ENCODE measurements around the gene PLAC8L1.

The PLAC8L1 gene

GRCh38 chr5:146048994-146049703 is 56.2 kb downstream of the PLAC8L1 start:
- H3K4me3 ChIP-seq (ENCODE audit: low read depth, low read length): no peak overlapping the region
- H3K27me3 ChIP-seq (ENCODE audit: insufficient read depth, low read length): no peaks in the 10 kb centered on the region
- no peak overlapping the region for H3K27ac ChIP-seq (ENCODE audit: low read depth, low read length)
- H3K36me3 ChIP-seq (ENCODE audit: insufficient read depth, low read length): no peaks in the 10 kb centered on the region
- no peaks in the 10 kb centered on the region for H3K79me2 ChIP-seq (ENCODE audit: control insufficient read depth, insufficient read depth, low read length, unreplicated experiment)
- no peaks in the 10 kb centered on the region for H3K4me1 ChIP-seq (ENCODE audit: control insufficient read depth, insufficient read depth, low read length, unreplicated experiment)
- H2AFZ ChIP-seq (ENCODE audit: low read length, unreplicated experiment): no peak overlapping the region

GRCh38 chr5:146047396-146047795 is 58.0 kb downstream of the PLAC8L1 start:
- Histone ChIP-seq H3K36me3 (ENCODE audit: insufficient read depth, low read length) (no peaks in the 10 kb centered on the region), H2AFZ (ENCODE audit: low read length, unreplicated experiment) (no peak overlapping the region), H3K4me1 (ENCODE audit: control insufficient read depth, insufficient read depth, low read length, unreplicated experiment) (peaks cover 9% of the 10 kb centered on the region), H3K79me2 (ENCODE audit: control insufficient read depth, insufficient read depth, low read length, unreplicated experiment) (no peaks in the 10 kb centered on the region), H3K4me3 (ENCODE audit: low read depth, low read length) (no peak overlapping the region), H3K27ac (ENCODE audit: low read depth, low read length) (no peak overlapping the region), H3K27me3 (ENCODE audit: insufficient read depth, low read length) (no peaks in the 10 kb centered on the region)

- Histone ChIP-seq H3K27me3 (ENCODE audit: insufficient read depth, low read length) (no peaks in the 10 kb centered on the region), H3K36me3 (ENCODE audit: insufficient read depth, low read length) (no peaks in the 10 kb centered on the region), H3K4me3 (ENCODE audit: low read depth, low read length) (no peak overlapping the region), H3K4me1 (ENCODE audit: control insufficient read depth, insufficient read depth, low read length, unreplicated experiment) (peaks cover 14% of the 10 kb centered on the region), H3K27ac (ENCODE audit: low read depth, low read length) (no peak overlapping the region), H2AFZ (ENCODE audit: low read length, unreplicated experiment) (no peak overlapping the region), H3K79me2 (ENCODE audit: control insufficient read depth, insufficient read depth, low read length, unreplicated experiment) (no peaks in the 10 kb centered on the region)
Observed at GRCh38 chr5:146043722-146044121, 61.7 kb downstream of the PLAC8L1 start.

GRCh38 chr5:146042628-146043279 is 62.6 kb downstream of the PLAC8L1 start:
- H3K4me3 ChIP-seq (ENCODE audit: low read depth, low read length): no peak overlapping the region
- H3K27me3 ChIP-seq (ENCODE audit: insufficient read depth, low read length): no peaks in the 10 kb centered on the region
- H3K4me1 ChIP-seq (ENCODE audit: control insufficient read depth, insufficient read depth, low read length, unreplicated experiment): peaks cover 14% of the 10 kb centered on the region
- no peak overlapping the region for H3K27ac ChIP-seq (ENCODE audit: low read depth, low read length)
- no peaks in the 10 kb centered on the region for H3K36me3 ChIP-seq (ENCODE audit: insufficient read depth, low read length)
- no peak overlapping the region for H2AFZ ChIP-seq (ENCODE audit: low read length, unreplicated experiment)
- no peaks in the 10 kb centered on the region for H3K79me2 ChIP-seq (ENCODE audit: control insufficient read depth, insufficient read depth, low read length, unreplicated experiment)

- no peak overlapping the region for H3K27ac ChIP-seq (ENCODE audit: low read depth, low read length)
- H3K36me3 ChIP-seq (ENCODE audit: insufficient read depth, low read length): no peaks in the 10 kb centered on the region
- H3K79me2 ChIP-seq (ENCODE audit: control insufficient read depth, insufficient read depth, low read length, unreplicated experiment): no peaks in the 10 kb centered on the region
- no peak overlapping the region for H2AFZ ChIP-seq (ENCODE audit: low read length, unreplicated experiment)
- no peak overlapping the region for H3K4me3 ChIP-seq (ENCODE audit: low read depth, low read length)
- H3K27me3 ChIP-seq (ENCODE audit: insufficient read depth, low read length): no peaks in the 10 kb centered on the region
- peaks cover 14% of the 10 kb centered on the region for H3K4me1 ChIP-seq (ENCODE audit: control insufficient read depth, insufficient read depth, low read length, unreplicated experiment)
Observed at GRCh38 chr5:146041180-146041789, 64.1 kb downstream of the PLAC8L1 start.

- Histone ChIP-seq H2AFZ (ENCODE audit: low read length, unreplicated experiment) (no peak overlapping the region), H3K79me2 (ENCODE audit: control insufficient read depth, insufficient read depth, low read length, unreplicated experiment) (no peaks in the 10 kb centered on the region), H3K36me3 (ENCODE audit: insufficient read depth, low read length) (no peaks in the 10 kb centered on the region), H3K4me1 (ENCODE audit: control insufficient read depth, insufficient read depth, low read length, unreplicated experiment) (peaks cover 14% of the 10 kb centered on the region), H3K27ac (ENCODE audit: low read depth, low read length) (no peak overlapping the region), H3K27me3 (ENCODE audit: insufficient read depth, low read length) (no peaks in the 10 kb centered on the region), H3K4me3 (ENCODE audit: low read depth, low read length) (no peak overlapping the region)
Observed at GRCh38 chr5:146040527-146040926, 64.8 kb downstream of the PLAC8L1 start.

GRCh38 chr5:146039420-146039819 is 66.0 kb downstream of the PLAC8L1 start:
- no peaks in the 10 kb centered on the region for H3K27me3 ChIP-seq (ENCODE audit: insufficient read depth, low read length)
- no peaks in the 10 kb centered on the region for H3K36me3 ChIP-seq (ENCODE audit: insufficient read depth, low read length)
- H3K27ac ChIP-seq (ENCODE audit: low read depth, low read length): no peak overlapping the region
- H3K4me1 ChIP-seq (ENCODE audit: control insufficient read depth, insufficient read depth, low read length, unreplicated experiment): peaks cover 14% of the 10 kb centered on the region
- H3K79me2 ChIP-seq (ENCODE audit: control insufficient read depth, insufficient read depth, low read length, unreplicated experiment): no peaks in the 10 kb centered on the region
- H3K4me3 ChIP-seq (ENCODE audit: low read depth, low read length): no peak overlapping the region
- no peak overlapping the region for H2AFZ ChIP-seq (ENCODE audit: low read length, unreplicated experiment)

GRCh38 chr5:146034605-146035004 is 70.8 kb downstream of the PLAC8L1 start:
- H2AFZ ChIP-seq (ENCODE audit: low read length, unreplicated experiment): no peak overlapping the region
- no peaks in the 10 kb centered on the region for H3K36me3 ChIP-seq (ENCODE audit: insufficient read depth, low read length)
- H3K27ac ChIP-seq (ENCODE audit: low read depth, low read length): no peak overlapping the region
- no peak overlapping the region for H3K4me3 ChIP-seq (ENCODE audit: low read depth, low read length)
- H3K27me3 ChIP-seq (ENCODE audit: insufficient read depth, low read length): no peaks in the 10 kb centered on the region
- no peaks in the 10 kb centered on the region for H3K4me1 ChIP-seq (ENCODE audit: control insufficient read depth, insufficient read depth, low read length, unreplicated experiment)
- no peaks in the 10 kb centered on the region for H3K79me2 ChIP-seq (ENCODE audit: control insufficient read depth, insufficient read depth, low read length, unreplicated experiment)
